GM18951 (cell line): ENCODE data around the gene MFAP4.

Experiments
- POLR2A ChIP-seq: IDR thresholded peaks from 4 replicates; pipeline ENCODE4 v1.6.1; 2011; ENCODE audit warnings: mild to moderate bottlenecking; ENCODE audit not compliant: insufficient read length, insufficient read depth; ENCODE audit errors: extremely low read depth
- in situ Hi-C: fragments of 300-500 bp; cut with MboI; formaldehyde crosslinking; loops from one replicate; pipeline ENCODE4 v1.12.0; 2022; ENCODE audit warnings: low sequenced_read_pairs, mixed read lengths, inconsistent platforms; ENCODE audit not compliant: unreplicated experiment

MFAP4 gene

DNA sequence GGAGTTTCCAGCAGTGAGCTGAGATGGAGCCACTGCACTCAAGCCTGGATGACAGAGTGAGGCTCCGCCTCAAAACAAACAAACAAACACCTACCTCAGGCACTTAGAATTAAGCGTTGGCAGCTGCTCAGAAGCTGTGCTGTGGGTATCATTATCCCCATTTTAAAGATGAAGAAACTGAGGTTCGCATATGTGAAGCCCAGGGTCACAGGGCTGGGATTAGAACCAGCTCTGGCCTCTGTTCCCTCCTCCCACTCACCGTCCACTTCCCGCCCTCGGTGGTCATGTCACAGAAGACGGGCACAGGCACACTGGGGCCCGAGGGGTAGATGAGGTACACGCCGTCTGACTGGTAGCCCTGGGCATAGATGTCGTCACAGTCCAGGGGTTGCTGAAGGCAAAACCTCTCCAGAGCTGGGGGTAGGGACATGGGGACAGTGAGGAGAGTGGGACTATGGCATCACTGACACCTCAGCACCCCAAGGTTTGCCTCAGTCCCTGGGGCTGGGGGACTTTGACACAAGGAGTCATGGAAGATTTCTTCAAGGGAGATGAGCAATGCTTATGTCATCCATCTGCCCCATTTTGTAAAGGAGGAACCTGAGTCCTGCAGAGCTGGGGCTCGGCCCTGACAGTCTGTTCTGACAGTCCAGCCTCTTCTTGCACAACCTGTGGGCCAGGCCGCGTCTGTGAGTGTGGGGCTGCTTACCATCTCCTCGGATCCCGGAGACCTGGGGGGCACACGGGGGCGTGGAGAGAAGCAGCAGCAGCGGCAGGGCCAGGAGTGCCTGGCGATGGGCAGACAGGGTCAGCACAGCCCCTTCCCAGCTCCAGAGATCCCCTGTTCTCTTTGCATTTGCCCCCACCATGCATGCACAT lies 700 bp downstream of the MFAP4 start:
- in situ Hi-C loops: no loop called here

DNA sequence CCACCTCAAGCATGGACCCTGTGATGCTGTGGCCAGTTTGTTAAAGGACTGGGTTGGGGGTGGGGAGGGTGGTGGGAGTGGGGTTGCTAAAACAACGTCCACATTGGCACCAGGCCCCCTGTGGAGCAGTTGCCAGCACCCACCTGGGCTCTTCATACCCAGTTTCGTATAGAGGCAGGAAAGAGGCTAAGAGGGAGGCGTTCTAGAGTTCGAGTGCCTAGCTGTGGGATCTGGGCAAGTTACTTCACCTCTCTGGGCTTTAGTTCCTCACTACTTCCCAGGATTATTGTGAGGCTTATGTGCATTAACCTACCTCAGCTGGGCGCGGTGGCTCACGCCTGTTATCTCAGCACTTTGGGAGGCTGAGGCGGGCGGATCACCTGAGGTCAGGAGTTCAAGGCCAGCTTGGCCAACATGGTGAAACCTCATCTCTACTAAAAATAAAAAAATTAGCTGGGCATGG lies 1.4 kb downstream of the MFAP4 start:
- TF ChIP-seq POLR2A: no peak
- in situ Hi-C loops: no loop called here

More for the DNA sequence above, 700 bp downstream of the MFAP4 start:
- TF ChIP-seq POLR2A: no peak

DNA sequence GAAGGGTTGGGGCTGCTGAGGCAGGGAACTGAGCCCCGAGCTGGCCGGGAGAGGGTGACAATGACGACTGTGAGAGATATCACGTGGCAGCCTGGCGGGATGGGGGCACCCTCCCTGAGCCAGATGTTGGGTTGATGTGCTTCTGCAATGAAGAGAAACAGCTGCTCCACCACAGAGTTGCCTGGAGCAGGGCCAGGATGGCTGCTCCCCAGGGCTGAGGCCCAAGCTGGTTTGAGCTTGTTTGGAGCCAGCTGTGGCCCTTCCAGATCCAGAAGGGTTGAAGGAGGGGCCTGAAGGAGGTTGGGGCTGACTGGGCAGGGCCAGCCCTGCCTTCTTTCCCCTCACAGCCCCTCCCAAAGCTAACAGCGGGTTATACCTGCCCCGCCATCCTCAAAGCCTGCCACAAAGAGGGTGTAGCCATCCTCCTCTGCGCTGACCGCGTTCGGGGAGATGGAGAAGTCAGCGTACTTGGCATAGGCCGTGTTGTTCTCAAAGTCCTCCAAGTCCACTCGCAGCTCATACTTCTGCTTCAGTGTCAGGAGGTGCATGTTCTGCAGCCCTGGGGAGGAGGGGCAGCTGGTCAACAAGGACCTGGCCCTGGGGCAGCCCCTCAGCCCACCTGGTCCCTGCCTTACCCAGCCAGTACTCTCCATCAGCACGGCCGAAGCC lies 2.1 kb downstream of the MFAP4 start:
- in situ Hi-C loops: no loop called here
- TF ChIP-seq POLR2A: no peak

DNA sequence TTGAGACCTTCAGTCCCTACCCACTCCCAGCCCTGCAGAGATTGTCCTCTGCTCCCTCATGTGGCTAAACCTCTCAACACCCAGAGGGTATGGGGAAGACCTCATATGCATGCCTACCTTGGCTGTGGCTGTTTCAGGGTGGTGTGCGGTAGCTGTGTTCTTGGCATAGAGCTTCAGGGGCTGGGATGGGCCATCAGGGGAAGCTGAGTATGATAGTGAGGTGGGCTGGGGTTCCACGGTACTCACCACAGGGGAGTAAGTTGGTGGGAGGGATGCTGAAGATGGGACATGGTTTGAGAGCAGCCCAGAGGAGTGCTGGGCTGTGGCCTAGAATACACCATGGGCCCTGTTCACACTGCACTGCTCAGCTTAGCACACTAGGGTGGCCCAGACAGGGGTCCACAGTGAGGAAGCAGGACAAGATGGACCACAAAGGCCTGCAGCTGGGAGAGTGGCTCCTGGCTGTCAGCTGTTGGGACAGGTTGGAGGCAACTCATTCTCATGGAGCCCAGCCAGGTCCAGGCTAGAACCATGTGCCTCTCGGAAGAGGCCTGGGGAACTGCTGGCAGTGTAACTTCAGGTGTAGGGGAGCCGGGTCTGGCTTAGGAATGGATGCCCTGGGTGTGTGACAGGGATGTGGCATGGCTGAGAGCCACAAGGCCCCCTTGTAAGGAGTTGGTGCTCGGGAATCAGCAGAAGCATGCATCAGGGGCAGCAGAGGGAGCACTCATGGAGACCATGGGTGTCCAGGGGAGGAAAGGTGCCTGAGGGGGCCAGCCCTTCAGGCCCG lies 3.1 kb downstream of the MFAP4 start:
- in situ Hi-C loops: no loop called here
- no peak for TF ChIP-seq POLR2A

DNA sequence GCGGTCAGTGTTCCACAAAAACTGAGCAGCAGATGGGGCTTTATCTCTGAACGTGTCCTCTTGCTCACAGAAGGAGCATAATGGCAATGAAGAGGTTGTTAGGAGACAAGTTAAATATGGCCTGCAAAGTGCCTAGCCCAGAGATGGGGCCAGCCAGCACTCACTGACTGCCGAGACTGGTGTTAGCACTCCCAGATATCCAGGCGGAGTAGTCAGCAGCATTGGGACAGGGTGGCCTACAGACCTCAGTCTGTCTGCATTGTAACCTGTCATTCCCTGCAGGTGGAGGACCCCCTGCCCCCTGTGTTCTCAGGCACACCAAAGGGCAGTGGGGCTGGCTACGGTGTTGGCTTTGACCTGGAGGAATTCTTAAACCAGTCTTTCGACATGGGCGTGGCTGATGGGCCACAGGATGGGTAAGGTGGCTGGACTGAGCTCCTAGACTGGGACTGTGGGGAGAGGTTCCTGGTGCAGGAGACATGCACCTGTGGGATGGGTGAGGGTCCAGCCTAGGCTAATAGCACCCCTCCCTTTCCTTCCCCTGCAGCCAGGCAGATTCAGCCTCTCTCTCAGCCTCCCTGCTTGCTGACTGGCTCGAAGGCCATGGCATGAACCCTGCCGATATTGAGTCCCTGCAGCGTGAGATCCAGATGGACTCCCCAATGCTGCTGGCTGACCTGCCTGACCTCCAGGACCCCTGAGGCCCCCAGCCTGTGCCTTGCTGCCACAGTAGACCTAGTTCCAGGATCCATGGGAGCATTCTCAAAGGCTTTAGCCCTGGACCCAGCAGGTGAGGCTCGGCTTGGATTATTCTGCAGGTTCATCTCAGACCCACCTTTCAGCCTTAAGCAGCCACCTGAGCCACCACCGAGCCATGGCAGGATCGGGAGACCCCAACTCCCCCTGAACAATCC lies 4.2 kb downstream of the MFAP4 start:
- in situ Hi-C loops: no loop called here

DNA sequence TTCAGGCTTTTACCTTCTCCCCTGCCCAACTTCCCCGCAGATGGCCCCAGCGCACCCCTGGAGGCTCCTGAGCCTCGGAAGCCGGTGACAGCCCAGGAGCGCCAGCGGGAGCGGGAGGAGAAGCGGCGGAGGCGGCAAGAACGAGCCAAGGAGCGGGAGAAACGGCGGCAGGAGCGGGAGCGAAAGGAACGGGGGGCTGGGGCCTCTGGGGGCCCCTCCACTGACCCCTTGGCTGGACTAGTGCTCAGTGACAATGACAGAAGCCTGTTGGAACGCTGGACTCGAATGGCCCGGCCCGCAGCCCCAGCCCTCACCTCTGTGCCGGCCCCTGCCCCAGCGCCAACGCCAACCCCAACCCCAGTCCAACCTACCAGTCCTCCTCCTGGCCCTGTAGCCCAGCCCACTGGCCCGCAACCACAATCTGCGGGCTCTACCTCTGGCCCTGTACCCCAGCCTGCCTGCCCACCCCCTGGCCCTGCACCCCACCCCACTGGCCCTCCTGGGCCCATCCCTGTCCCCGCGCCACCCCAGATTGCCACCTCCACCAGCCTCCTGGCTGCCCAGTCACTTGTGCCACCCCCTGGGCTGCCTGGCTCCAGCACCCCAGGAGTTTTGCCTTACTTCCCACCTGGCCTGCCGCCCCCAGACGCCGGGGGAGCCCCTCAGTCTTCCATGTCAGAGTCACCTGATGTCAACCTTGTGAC lies 5.1 kb downstream of the MFAP4 start:
- TF ChIP-seq POLR2A: no peak
- in situ Hi-C loops: no loop called here

More for the DNA sequence above, 4.2 kb downstream of the MFAP4 start:
- no peak for TF ChIP-seq POLR2A

DNA sequence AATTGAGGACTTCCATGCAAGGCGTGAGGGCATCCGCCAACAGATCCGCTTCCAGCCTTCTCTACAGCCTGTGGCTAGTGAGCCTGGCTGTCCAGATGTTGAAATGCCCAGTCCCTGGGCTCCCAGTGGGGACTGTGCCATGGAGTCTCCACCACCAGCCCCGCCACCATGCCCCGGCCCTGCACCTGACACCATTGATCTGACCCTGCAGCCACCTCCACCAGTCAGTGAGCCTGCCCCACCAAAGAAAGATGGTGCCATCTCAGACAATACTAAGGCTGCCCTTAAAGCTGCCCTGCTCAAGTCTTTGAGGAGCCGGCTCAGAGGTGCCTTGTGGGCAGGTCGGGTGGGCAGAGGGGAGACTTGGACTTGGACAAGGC lies 5.6 kb downstream of the MFAP4 start:
- in situ Hi-C loops: no loop called here
- TF ChIP-seq POLR2A: no peak

DNA sequence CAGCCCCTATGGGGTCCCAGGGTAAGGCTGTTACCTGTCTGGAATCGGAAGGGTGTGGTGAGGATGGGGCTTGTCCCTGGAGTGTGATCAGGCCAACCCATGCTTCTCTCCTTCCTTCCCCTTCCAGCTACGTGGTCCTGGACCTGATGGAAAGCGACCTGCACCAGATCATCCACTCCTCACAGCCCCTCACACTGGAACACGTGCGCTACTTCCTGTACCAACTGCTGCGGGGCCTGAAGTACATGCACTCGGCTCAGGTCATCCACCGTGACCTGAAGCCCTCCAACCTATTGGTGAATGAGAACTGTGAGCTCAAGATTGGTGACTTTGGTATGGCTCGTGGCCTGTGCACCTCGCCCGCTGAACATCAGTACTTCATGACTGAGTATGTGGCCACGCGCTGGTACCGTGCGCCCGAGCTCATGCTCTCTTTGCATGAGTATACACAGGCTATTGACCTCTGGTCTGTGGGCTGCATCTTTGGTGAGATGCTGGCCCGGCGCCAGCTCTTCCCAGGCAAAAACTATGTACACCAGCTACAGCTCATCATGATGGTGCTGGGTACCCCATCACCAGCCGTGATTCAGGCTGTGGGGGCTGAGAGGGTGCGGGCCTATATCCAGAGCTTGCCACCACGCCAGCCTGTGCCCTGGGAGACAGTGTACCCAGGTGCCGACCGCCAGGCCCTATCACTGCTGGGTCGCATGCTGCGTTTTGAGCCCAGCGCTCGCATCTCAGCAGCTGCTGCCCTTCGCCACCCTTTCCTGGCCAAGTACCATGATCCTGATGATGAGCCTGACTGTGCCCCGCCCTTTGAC lies 6.3 kb downstream of the MFAP4 start:
- no peak for TF ChIP-seq POLR2A
- in situ Hi-C loops: no loop called here

DNA sequence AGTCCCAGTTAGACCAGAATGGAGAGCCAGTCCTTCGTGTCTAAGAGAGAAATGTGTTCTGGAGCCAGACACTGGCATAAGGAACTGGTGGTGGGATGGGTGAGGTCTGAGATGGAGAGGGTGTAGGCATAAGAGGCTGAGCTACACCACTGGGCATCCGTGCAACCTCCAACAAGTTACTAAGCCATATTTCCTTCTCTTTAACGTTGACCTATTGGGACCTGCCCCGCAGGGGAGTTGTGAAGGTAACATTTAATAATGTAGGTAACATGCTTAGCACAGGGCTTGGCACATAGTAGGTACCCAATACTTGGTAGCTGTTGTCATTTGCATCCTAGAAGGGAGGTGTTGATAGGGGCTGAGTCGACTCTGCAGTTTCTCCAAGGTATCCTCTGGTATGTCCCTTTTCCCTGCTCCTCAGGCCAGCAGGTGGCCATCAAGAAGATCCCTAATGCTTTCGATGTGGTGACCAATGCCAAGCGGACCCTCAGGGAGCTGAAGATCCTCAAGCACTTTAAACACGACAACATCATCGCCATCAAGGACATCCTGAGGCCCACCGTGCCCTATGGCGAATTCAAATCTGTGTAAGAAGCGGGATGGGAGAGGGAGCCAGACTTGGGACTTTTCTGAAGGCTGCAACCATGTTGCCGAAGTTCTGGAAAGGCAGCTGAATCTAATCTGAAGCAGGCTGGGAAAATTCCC lies 7.5 kb downstream of the MFAP4 start:
- no peak for TF ChIP-seq POLR2A
- in situ Hi-C loops: no loop called here
